ENCODE results near the gene NGLY1.

NGLY1 gene

GRCh38 chr3:25744470-25744869 lies 38.8 kb downstream of the NGLY1 start:
- Histone ChIP-seq H4K8ac (ENCODE audit: low read depth, low read length) (no peak overlapping the region), H3K4me3 (ENCODE audit: low read depth, low read length) (no peak overlapping the region), H3K18ac (ENCODE audit: low read length) (no peak overlapping the region), H3K27me3 (ENCODE audit: insufficient read depth, low read length) (no peaks in the 10 kb centered on the region), H3K27ac (ENCODE audit: low read depth, low read length) (no peak overlapping the region), H3K14ac (ENCODE audit: low read length) (no peak overlapping the region), H2BK5ac (ENCODE audit: low read depth, low read length, poor library complexity) (no peak overlapping the region), H3K9ac (ENCODE audit: low read length) (no peak overlapping the region), H3K4ac (ENCODE audit: low read depth, low read length) (no peak overlapping the region), H2AK5ac (ENCODE audit: low read length) (no peak overlapping the region), H3K36me3 (ENCODE audit: control insufficient read depth in 1 of 2, insufficient read depth in 2 of 2, low read length in 2 of 2) (peaks cover under 1% of the 10 kb centered on the region in 2 experiments), H4K12ac (ENCODE audit: low read depth, low read length) (no peak overlapping the region), H3K79me2 (ENCODE audit: control insufficient read depth, insufficient read depth, low read length, poor library complexity) (no peaks in the 10 kb centered on the region), H3K9me3 (ENCODE audit: insufficient read depth, low read depth, low read length) (no peaks in the 10 kb centered on the region), H4K91ac (ENCODE audit: low read depth, low read length) (no peak overlapping the region), H2BK12ac (ENCODE audit: low read length) (no peak overlapping the region), H3K23ac (ENCODE audit: low read length) (no peak overlapping the region), H3K4me2 (ENCODE audit: low read length) (no peak overlapping the region), H3K4me1 (ENCODE audit: control insufficient read depth in 1 of 2, insufficient read depth in 2 of 2, low read length in 2 of 2) (no peaks in the 10 kb centered on the region), H3K79me1 (ENCODE audit: low read length) (no peaks in the 10 kb centered on the region), H2AFZ (ENCODE audit: insufficient read depth, low read length, poor library complexity) (no peak overlapping the region), H2BK120ac (ENCODE audit: insufficient read depth, low read length, poor library complexity) (no peak overlapping the region)
- DNase-seq = no peak
- whole genome bisulfite sequencing (ENCODE audit: extremely low coverage, insufficient coverage, insufficient read length) = no CpG with 5 or more reads among the region's 3 CpGs

GRCh38 chr3:25728101-25728500 lies 55.1 kb downstream of the NGLY1 start:
- H2BK12ac ChIP-seq (ENCODE audit: low read length) = no peak overlapping the region
- H3K27me3 ChIP-seq (ENCODE audit: insufficient read depth, low read length) = no peaks in the 10 kb centered on the region
- no peak for DNase-seq
- H3K4me1 ChIP-seq (ENCODE audit: control insufficient read depth in 1 of 2, insufficient read depth in 2 of 2, low read length in 2 of 2) = no peaks in the 10 kb centered on the region
- H4K8ac ChIP-seq (ENCODE audit: low read depth, low read length) = no peak overlapping the region
- H2BK5ac ChIP-seq (ENCODE audit: low read depth, low read length, poor library complexity) = no peak overlapping the region
- no peak overlapping the region for H2AFZ ChIP-seq (ENCODE audit: insufficient read depth, low read length, poor library complexity)
- H3K9me3 ChIP-seq (ENCODE audit: insufficient read depth, low read depth, low read length) = no peaks in the 10 kb centered on the region
- no peak overlapping the region for H2AK5ac ChIP-seq (ENCODE audit: low read length)
- no peak overlapping the region for H3K14ac ChIP-seq (ENCODE audit: low read length)
- no peaks in the 10 kb centered on the region for H3K79me1 ChIP-seq (ENCODE audit: low read length)
- H2BK120ac ChIP-seq (ENCODE audit: insufficient read depth, low read length, poor library complexity) = no peak overlapping the region
- H3K4me3 ChIP-seq (ENCODE audit: low read depth, low read length) = no peak overlapping the region
- H4K91ac ChIP-seq (ENCODE audit: low read depth, low read length) = no peak overlapping the region
- no peak overlapping the region for H3K18ac ChIP-seq (ENCODE audit: low read length)
- H4K12ac ChIP-seq (ENCODE audit: low read depth, low read length) = no peak overlapping the region
- no peak overlapping the region for H3K27ac ChIP-seq (ENCODE audit: low read depth, low read length)
- H3K79me2 ChIP-seq (ENCODE audit: control insufficient read depth, insufficient read depth, low read length, poor library complexity) = no peaks in the 10 kb centered on the region
- no peak overlapping the region for H3K9ac ChIP-seq (ENCODE audit: low read length)
- H3K36me3 ChIP-seq (ENCODE audit: control insufficient read depth in 1 of 2, insufficient read depth in 2 of 2, low read length in 2 of 2) = no peaks in the 10 kb centered on the region
- no peak overlapping the region for H3K4me2 ChIP-seq (ENCODE audit: low read length)
- no peak overlapping the region for H3K23ac ChIP-seq (ENCODE audit: low read length)
- no peak overlapping the region for H3K4ac ChIP-seq (ENCODE audit: low read depth, low read length)

- no peak overlapping the region for H3K9ac ChIP-seq (ENCODE audit: low read length)
- no peak overlapping the region for H3K23ac ChIP-seq (ENCODE audit: low read length)
- no peaks in the 10 kb centered on the region for H3K4me1 ChIP-seq (ENCODE audit: control insufficient read depth in 1 of 2, insufficient read depth in 2 of 2, low read length in 2 of 2)
- DNase-seq = no peak
- WGBS (ENCODE audit: extremely low coverage, insufficient coverage, insufficient read length) = no CpG with 5 or more reads among the region's 6 CpGs
- no peak overlapping the region for H3K14ac ChIP-seq (ENCODE audit: low read length)
- H3K27ac ChIP-seq (ENCODE audit: low read depth, low read length) = no peak overlapping the region
- H3K36me3 ChIP-seq (ENCODE audit: control insufficient read depth in 1 of 2, insufficient read depth in 2 of 2, low read length in 2 of 2) = no peaks in the 10 kb centered on the region
- H4K12ac ChIP-seq (ENCODE audit: low read depth, low read length) = no peak overlapping the region
- no peak overlapping the region for H3K18ac ChIP-seq (ENCODE audit: low read length)
- no peaks in the 10 kb centered on the region for H3K79me2 ChIP-seq (ENCODE audit: control insufficient read depth, insufficient read depth, low read length, poor library complexity)
- H3K79me1 ChIP-seq (ENCODE audit: low read length) = no peaks in the 10 kb centered on the region
- no peaks in the 10 kb centered on the region for H3K9me3 ChIP-seq (ENCODE audit: insufficient read depth, low read depth, low read length)
- H4K8ac ChIP-seq (ENCODE audit: low read depth, low read length) = no peak overlapping the region
- H3K27me3 ChIP-seq (ENCODE audit: insufficient read depth, low read length) = no peaks in the 10 kb centered on the region
- no peak overlapping the region for H2BK12ac ChIP-seq (ENCODE audit: low read length)
- H2AK5ac ChIP-seq (ENCODE audit: low read length) = no peak overlapping the region
- H2BK5ac ChIP-seq (ENCODE audit: low read depth, low read length, poor library complexity) = no peak overlapping the region
- no peak overlapping the region for H2AFZ ChIP-seq (ENCODE audit: insufficient read depth, low read length, poor library complexity)
- no peak overlapping the region for H3K4me3 ChIP-seq (ENCODE audit: low read depth, low read length)
- H3K4me2 ChIP-seq (ENCODE audit: low read length) = no peak overlapping the region
- H4K91ac ChIP-seq (ENCODE audit: low read depth, low read length) = no peak overlapping the region
- H3K4ac ChIP-seq (ENCODE audit: low read depth, low read length) = no peak overlapping the region
- no peak overlapping the region for H2BK120ac ChIP-seq (ENCODE audit: insufficient read depth, low read length, poor library complexity)
These were observed 55.9 kb downstream of the NGLY1 start for GRCh38 chr3:25727316-25727715.

GRCh38 chr3:25725810-25726209 lies 57.4 kb downstream of the NGLY1 start:
- H3K27me3 ChIP-seq (ENCODE audit: insufficient read depth, low read length) = no peaks in the 10 kb centered on the region
- no peak overlapping the region for H2BK12ac ChIP-seq (ENCODE audit: low read length)
- H4K8ac ChIP-seq (ENCODE audit: low read depth, low read length) = no peak overlapping the region
- no peak overlapping the region for H3K27ac ChIP-seq (ENCODE audit: low read depth, low read length)
- H3K4me3 ChIP-seq (ENCODE audit: low read depth, low read length) = no peak overlapping the region
- H3K79me2 ChIP-seq (ENCODE audit: control insufficient read depth, insufficient read depth, low read length, poor library complexity) = no peaks in the 10 kb centered on the region
- H3K4me2 ChIP-seq (ENCODE audit: low read length) = no peak overlapping the region
- H3K79me1 ChIP-seq (ENCODE audit: low read length) = no peaks in the 10 kb centered on the region
- no peak overlapping the region for H2AFZ ChIP-seq (ENCODE audit: insufficient read depth, low read length, poor library complexity)
- WGBS (ENCODE audit: extremely low coverage, insufficient coverage, insufficient read length) = no CpG with 5 or more reads among the region's 3 CpGs
- no peak overlapping the region for H2AK5ac ChIP-seq (ENCODE audit: low read length)
- peaks cover 0 to 2% of the 10 kb centered on the region in 2 experiments for H3K36me3 ChIP-seq (ENCODE audit: control insufficient read depth in 1 of 2, insufficient read depth in 2 of 2, low read length in 2 of 2)
- H3K4me1 ChIP-seq (ENCODE audit: control insufficient read depth in 1 of 2, insufficient read depth in 2 of 2, low read length in 2 of 2) = no peaks in the 10 kb centered on the region
- H2BK120ac ChIP-seq (ENCODE audit: insufficient read depth, low read length, poor library complexity) = no peak overlapping the region
- no peak overlapping the region for H3K4ac ChIP-seq (ENCODE audit: low read depth, low read length)
- no peak overlapping the region for H3K23ac ChIP-seq (ENCODE audit: low read length)
- H2BK5ac ChIP-seq (ENCODE audit: low read depth, low read length, poor library complexity) = no peak overlapping the region
- no peak overlapping the region for H4K91ac ChIP-seq (ENCODE audit: low read depth, low read length)
- H3K18ac ChIP-seq (ENCODE audit: low read length) = no peak overlapping the region
- DNase-seq = no peak
- no peaks in the 10 kb centered on the region for H3K9me3 ChIP-seq (ENCODE audit: insufficient read depth, low read depth, low read length)
- no peak overlapping the region for H3K9ac ChIP-seq (ENCODE audit: low read length)
- no peak overlapping the region for H3K14ac ChIP-seq (ENCODE audit: low read length)
- H4K12ac ChIP-seq (ENCODE audit: low read depth, low read length) = no peak overlapping the region
